HEK293 (cell line): ENCODE data around the gene PIEZO1.

Experiments
- CTCF ChIA-PET: fragments of 350-600 bp; formaldehyde crosslinking; extraction: SDS; loops from one replicate; lab custom pipeline; 2021; ENCODE audit warnings: antibody characterized with exemption; lab: Yijun Ruan, JAX
- POLR2A ChIA-PET: fragments of 300-600 bp; formaldehyde crosslinking; extraction: SDS; loops from one replicate; lab custom pipeline; 2020; ENCODE audit warnings: antibody characterized with exemption, inconsistent platforms; lab: Yijun Ruan, JAX
- H3K27ac ChIP-seq: fragments of 200-500 bp; sonication (Bioruptor generic); 2 replicates; pipeline ENCODE4 v1.5.1; 2014; ENCODE audit warnings: low read depth, low read length, control low read depth, inconsistent platforms; ENCODE audit errors: extremely low read depth
- H3K36me3 ChIP-seq, 2 experiments: fragments of 200-500 bp in 1 of 2; sonication (Bioruptor generic) in 1 of 2; 1 replicate in 1 of 2; 2 replicates in 1 of 2; pipeline ENCODE4 v1.5.1; 2014 to 2017; ENCODE audit warnings: inconsistent platforms in 2 of 2, low read length in 2 of 2; ENCODE audit not compliant: control insufficient read depth in 2 of 2, insufficient read depth in 1 of 2
- H3K4me1 ChIP-seq: fragments of 200-500 bp; sonication (Bioruptor generic); 2 replicates; pipeline ENCODE4 v1.5.1; 2014; ENCODE audit warnings: mild to moderate bottlenecking, low read length, inconsistent platforms; ENCODE audit not compliant: control insufficient read depth, insufficient read depth
- H3K4me3 ChIP-seq: 2 replicates; pipeline ENCODE4 v1.5.1; 2011; ENCODE audit warnings: low read depth, mild to moderate bottlenecking, control low read depth, low read length, moderate library complexity
- H3K9me3 ChIP-seq: fragments of 200-500 bp; sonication (Bioruptor generic); 2 replicates; pipeline ENCODE4 v1.5.1; 2014; ENCODE audit warnings: low read depth, low read length, inconsistent platforms; ENCODE audit not compliant: control insufficient read depth, insufficient read depth
- EGR2 ChIP-seq: fragments of 450-650 bp; formaldehyde crosslinking; IDR thresholded peaks from 2 replicates; pipeline ENCODE4 v1.5.1; 2016; ENCODE audit warnings: low read depth, missing biosample characterization, missing genetic modification characterization
- ELK4 ChIP-seq: IDR thresholded peaks from 2 replicates; pipeline ENCODE4 v1.6.1; 2011; ENCODE audit warnings: mild to moderate bottlenecking, low read depth, low read length, borderline replicate concordance
- IKZF3 ChIP-seq: fragments of 450-650 bp; IDR thresholded peaks from 2 replicates; pipeline ENCODE4 v1.5.0; 2018; ENCODE audit warnings: missing biosample characterization, mild to moderate bottlenecking, missing genetic modification characterization, moderate library complexity
- KLF10 ChIP-seq: fragments of 450-650 bp; IDR thresholded peaks from 2 replicates; pipeline ENCODE4 v1.5.1; 2018; ENCODE audit warnings: missing biosample characterization, mild to moderate bottlenecking, missing genetic modification characterization
- MZF1 ChIP-seq: fragments of 450-650 bp; formaldehyde crosslinking; IDR thresholded peaks from 2 replicates; pipeline ENCODE4 v1.5.1; 2017; ENCODE audit warnings: missing biosample characterization, missing genetic modification characterization, borderline replicate concordance
- YY1 ChIP-seq: fragments of 450-650 bp; formaldehyde crosslinking; IDR thresholded peaks from 2 replicates; pipeline ENCODE4 v1.5.1; 2018; ENCODE audit warnings: missing biosample characterization, missing genetic modification characterization
- ZBTB48 ChIP-seq: fragments of 450-650 bp; formaldehyde crosslinking; IDR thresholded peaks from 2 replicates; pipeline ENCODE4 v1.5.1; 2016; ENCODE audit warnings: missing biosample characterization, missing genetic modification characterization
- ZFHX2 ChIP-seq: fragments of 450-650 bp; formaldehyde crosslinking; conservative IDR thresholded peaks from 2 replicates; pipeline ENCODE4 v1.5.1; 2016; ENCODE audit warnings: missing biosample characterization, missing genetic modification characterization
- ZNF112 ChIP-seq: fragments of 450-650 bp; formaldehyde crosslinking; IDR thresholded peaks from 2 replicates; pipeline ENCODE4 v1.5.0; 2017; ENCODE audit warnings: missing biosample characterization, missing genetic modification characterization
- ZNF140 ChIP-seq: fragments of 450-650 bp; formaldehyde crosslinking; IDR thresholded peaks from 2 replicates; pipeline ENCODE4 v1.5.1; 2016; ENCODE audit warnings: missing biosample characterization, missing genetic modification characterization
- ZNF155 ChIP-seq: fragments of 450-650 bp; formaldehyde crosslinking; IDR thresholded peaks from 2 replicates; pipeline ENCODE4 v1.5.1; 2016; ENCODE audit warnings: missing biosample characterization, missing genetic modification characterization
- ZNF175 ChIP-seq: fragments of 450-650 bp; formaldehyde crosslinking; IDR thresholded peaks from 2 replicates; pipeline ENCODE4 v1.5.1; 2016; ENCODE audit warnings: missing biosample characterization, missing genetic modification characterization
- ZNF26 ChIP-seq: fragments of 450-650 bp; formaldehyde crosslinking; IDR thresholded peaks from 2 replicates; pipeline ENCODE4 v1.5.1; 2016; ENCODE audit warnings: missing biosample characterization, missing genetic modification characterization
- ZNF354C ChIP-seq: fragments of 450-650 bp; formaldehyde crosslinking; IDR thresholded peaks from 2 replicates; pipeline ENCODE4 v1.5.1; 2016; ENCODE audit warnings: missing biosample characterization, missing genetic modification characterization, low read depth, borderline replicate concordance
- ZNF610 ChIP-seq: fragments of 450-650 bp; formaldehyde crosslinking; IDR thresholded peaks from 2 replicates; pipeline ENCODE4 v1.5.1; 2016; ENCODE audit warnings: missing biosample characterization, missing genetic modification characterization, borderline replicate concordance
- ZNF677 ChIP-seq: fragments of 450-650 bp; IDR thresholded peaks from 2 replicates; pipeline ENCODE4 v1.5.0; 2018; ENCODE audit warnings: missing biosample characterization, mild to moderate bottlenecking, missing genetic modification characterization, moderate library complexity
- ZNF792 ChIP-seq: fragments of 450-650 bp; formaldehyde crosslinking; IDR thresholded peaks from 2 replicates; pipeline ENCODE4 v1.5.1; 2016; ENCODE audit warnings: missing biosample characterization, missing genetic modification characterization
- TF ChIP-seq, protein P1 (sequence below): fragments of 450-650 bp; formaldehyde crosslinking; IDR thresholded peaks from 2 replicates; pipeline ENCODE4 v1.5.1; 2016; ENCODE audit warnings: missing biosample characterization, missing genetic modification characterization
- TF ChIP-seq, protein P2 (sequence below): fragments of 450-650 bp; formaldehyde crosslinking; IDR thresholded peaks from 2 replicates; pipeline ENCODE4 v1.5.1; 2016; ENCODE audit warnings: missing biosample characterization, missing genetic modification characterization

Gene PIEZO1

GRCh38 chr16:88740727-88741055 is 44.3 kb downstream of the PIEZO1 start:
- Histone ChIP-seq H3K36me3 (peaks cover 0 to 35% of the 10 kb centered on the region in 2 experiments; a peak in 1 of 3 replicates), H3K4me1 (no peaks in the 10 kb centered on the region; the same call in 1 of the 2 replicates), H3K4me3 (no peak overlapping the region)
- POLR2A ChIA-PET = interaction anchor here (0.7 kb wide), 2 partner anchors 30 to 66 kb away, joined by 3 read pairs; no protein-coding TSS in a partner anchor
- TF ChIP-seq ZFHX2 (tag by site-specific recombination) (0 out of 2 replicates have a peak, but pooled peaks have one; percentile 6), EGR2 (tag by site-specific recombination) (peak; percentile 25; the same call in 1 of the 2 replicates), KLF10 (tag by site-specific recombination) (no peak)
- TF ChIP-seq, all 188 proteins: peak for 2
- CTCF ChIA-PET = interaction anchor here (1.1 to 1.5 kb wide), 2 partner anchors 20 to 43 kb away, joined by 3 read pairs; no protein-coding TSS in a partner anchor
- no peak overlapping the region for H3K27ac ChIP-seq
- H3K9me3 ChIP-seq = no peaks in the 10 kb centered on the region

GRCh38 chr16:88739977-88740726 is 44.9 kb downstream of the PIEZO1 start:
- ChIA-PET POLR2A (interaction anchor here (0.7 kb wide), 2 partner anchors 31 to 66 kb away, joined by 3 read pairs; no protein-coding TSS in a partner anchor), CTCF (interaction anchor here (1.1 to 1.5 kb wide), 2 partner anchors 20 to 44 kb away, joined by 3 read pairs; no protein-coding TSS in a partner anchor)
- H3K4me1 ChIP-seq = no peaks in the 10 kb centered on the region; the same call in 1 of the 2 replicates
- no peak overlapping the region for H3K27ac ChIP-seq
- no peak overlapping the region for H3K4me3 ChIP-seq
- H3K36me3 ChIP-seq = peaks cover 0 to 40% of the 10 kb centered on the region in 2 experiments; a peak in 1 of 3 replicates
- H3K9me3 ChIP-seq = no peaks in the 10 kb centered on the region
- TF ChIP-seq ZNF677 (no peak), IKZF3 (tag by site-specific recombination) (no peak)
- TF ChIP-seq, protein P1, sequence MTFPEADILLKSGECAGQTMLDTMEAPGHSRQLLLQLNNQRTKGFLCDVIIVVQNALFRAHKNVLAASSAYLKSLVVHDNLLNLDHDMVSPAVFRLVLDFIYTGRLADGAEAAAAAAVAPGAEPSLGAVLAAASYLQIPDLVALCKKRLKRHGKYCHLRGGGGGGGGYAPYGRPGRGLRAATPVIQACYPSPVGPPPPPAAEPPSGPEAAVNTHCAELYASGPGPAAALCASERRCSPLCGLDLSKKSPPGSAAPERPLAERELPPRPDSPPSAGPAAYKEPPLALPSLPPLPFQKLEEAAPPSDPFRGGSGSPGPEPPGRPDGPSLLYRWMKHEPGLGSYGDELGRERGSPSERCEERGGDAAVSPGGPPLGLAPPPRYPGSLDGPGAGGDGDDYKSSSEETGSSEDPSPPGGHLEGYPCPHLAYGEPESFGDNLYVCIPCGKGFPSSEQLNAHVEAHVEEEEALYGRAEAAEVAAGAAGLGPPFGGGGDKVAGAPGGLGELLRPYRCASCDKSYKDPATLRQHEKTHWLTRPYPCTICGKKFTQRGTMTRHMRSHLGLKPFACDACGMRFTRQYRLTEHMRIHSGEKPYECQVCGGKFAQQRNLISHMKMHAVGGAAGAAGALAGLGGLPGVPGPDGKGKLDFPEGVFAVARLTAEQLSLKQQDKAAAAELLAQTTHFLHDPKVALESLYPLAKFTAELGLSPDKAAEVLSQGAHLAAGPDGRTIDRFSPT (tag by site-specific recombination) = 0 out of 2 replicates have a peak, but pooled peaks have one; percentile 11
- TF ChIP-seq, all 188 proteins: peak for 1

GRCh38 chr16:88739139-88739976 is 45.7 kb downstream of the PIEZO1 start:
- Histone ChIP-seq H3K4me1 (no peaks in the 10 kb centered on the region; the same call in 1 of the 2 replicates), H3K9me3 (no peaks in the 10 kb centered on the region), H3K36me3 (peaks cover 0 to 48% of the 10 kb centered on the region in 2 experiments; a peak in 1 of 3 replicates), H3K4me3 (no peak overlapping the region), H3K27ac (no peak overlapping the region)
- POLR2A ChIA-PET = no interaction called here
- CTCF ChIA-PET = interaction anchor here (1.5 kb wide), 1 partner anchor 21 kb away, joined by 3 read pairs; no protein-coding TSS in a partner anchor
- TF ChIP-seq ZNF610 (no peak), ELK4 (no peak), ZNF175 (tag by site-specific recombination) (no peak), ZNF155 (tag by site-specific recombination) (no peak), YY1 (tag by site-specific recombination) (no peak), ZNF26 (tag by site-specific recombination) (no peak), ZNF354C (tag by site-specific recombination) (no peak), MZF1 (tag by site-specific recombination) (no peak), ZNF140 (tag by site-specific recombination) (no peak), ZNF792 (tag by site-specific recombination) (no peak), ZNF112 (tag by site-specific recombination) (no peak), ZBTB48 (tag by site-specific recombination) (no peak)
- TF ChIP-seq, protein P2, sequence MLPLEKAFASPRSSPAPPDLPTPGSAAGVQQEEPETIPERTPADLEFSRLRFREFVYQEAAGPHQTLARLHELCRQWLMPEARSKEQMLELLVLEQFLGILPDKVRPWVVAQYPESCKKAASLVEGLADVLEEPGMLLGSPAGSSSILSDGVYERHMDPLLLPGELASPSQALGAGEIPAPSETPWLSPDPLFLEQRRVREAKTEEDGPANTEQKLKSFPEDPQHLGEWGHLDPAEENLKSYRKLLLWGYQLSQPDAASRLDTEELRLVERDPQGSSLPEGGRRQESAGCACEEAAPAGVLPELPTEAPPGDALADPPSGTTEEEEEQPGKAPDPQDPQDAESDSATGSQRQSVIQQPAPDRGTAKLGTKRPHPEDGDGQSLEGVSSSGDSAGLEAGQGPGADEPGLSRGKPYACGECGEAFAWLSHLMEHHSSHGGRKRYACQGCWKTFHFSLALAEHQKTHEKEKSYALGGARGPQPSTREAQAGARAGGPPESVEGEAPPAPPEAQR (tag by site-specific recombination) = no peak
